SU-DHL-6 (cell line): Measurements from ENCODE around the gene SKAP2.

Experiments used
- EZH2phosphoT487 ChIP-seq: fragments of 200-600 bp; sonication (generic), shearing (Covaris generic); conservative IDR thresholded peaks from 2 replicates; pipeline ENCODE4 v1.6.1; 2018; ENCODE audit warnings: mild to moderate bottlenecking, antibody characterized with exemption, low read length, moderate library complexity, mixed read lengths
- TF ChIP-seq, protein P1 (sequence below): fragments of 200-600 bp; sonication (generic); IDR thresholded peaks from one replicate; pipeline ENCODE4 v1.5.1; 2017; ENCODE audit warnings: antibody characterized with exemption, mild to moderate bottlenecking, low read length, moderate library complexity; ENCODE audit not compliant: insufficient read depth, poor library complexity, severe bottlenecking

DNA sequence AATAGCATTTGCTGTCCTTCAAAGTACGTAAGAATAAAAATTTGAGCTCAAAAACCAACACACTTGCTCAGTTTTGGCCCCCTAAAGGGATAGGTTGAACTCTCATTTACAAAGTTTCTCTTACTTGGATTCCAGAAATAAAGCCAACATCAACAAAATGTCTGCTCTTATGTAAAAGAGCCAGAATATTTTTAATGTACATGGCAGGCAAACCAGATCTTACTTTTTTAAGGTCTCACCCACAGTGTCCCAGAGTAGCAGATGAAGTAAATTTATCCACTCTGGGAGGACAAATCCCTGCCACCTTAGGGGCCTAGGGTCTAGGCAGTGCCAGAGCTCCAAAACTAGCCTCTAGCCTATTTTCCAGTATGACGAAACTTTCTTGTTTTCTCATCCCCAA is 159.6 kb downstream of the SKAP2 start:
- TF ChIP-seq, protein P1, sequence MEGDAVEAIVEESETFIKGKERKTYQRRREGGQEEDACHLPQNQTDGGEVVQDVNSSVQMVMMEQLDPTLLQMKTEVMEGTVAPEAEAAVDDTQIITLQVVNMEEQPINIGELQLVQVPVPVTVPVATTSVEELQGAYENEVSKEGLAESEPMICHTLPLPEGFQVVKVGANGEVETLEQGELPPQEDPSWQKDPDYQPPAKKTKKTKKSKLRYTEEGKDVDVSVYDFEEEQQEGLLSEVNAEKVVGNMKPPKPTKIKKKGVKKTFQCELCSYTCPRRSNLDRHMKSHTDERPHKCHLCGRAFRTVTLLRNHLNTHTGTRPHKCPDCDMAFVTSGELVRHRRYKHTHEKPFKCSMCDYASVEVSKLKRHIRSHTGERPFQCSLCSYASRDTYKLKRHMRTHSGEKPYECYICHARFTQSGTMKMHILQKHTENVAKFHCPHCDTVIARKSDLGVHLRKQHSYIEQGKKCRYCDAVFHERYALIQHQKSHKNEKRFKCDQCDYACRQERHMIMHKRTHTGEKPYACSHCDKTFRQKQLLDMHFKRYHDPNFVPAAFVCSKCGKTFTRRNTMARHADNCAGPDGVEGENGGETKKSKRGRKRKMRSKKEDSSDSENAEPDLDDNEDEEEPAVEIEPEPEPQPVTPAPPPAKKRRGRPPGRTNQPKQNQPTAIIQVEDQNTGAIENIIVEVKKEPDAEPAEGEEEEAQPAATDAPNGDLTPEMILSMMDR, result no peak
- TF ChIP-seq EZH2phosphoT487, result no peak
